ENCODE data around the gene ADPRHL1. TPM values are rescaled to one million over a fixed set of nuclear protein-coding genes. Genes with fewer than 3 reads are reported as not detected.

ADPRHL1 gene
- total RNA-seq, 1 experiment from 2014 or later = 1.5 TPM

- no peak for TF ChIP-seq FOXP4 (CRISPR knock-in tag; IDR thresholded peaks at IDR 0.05)
- peak; percentile 65; the same call in 1 of the 2 replicates for TF ChIP-seq EMX1 (CRISPR knock-in tag; IDR thresholded peaks at IDR 0.05)
- TF ChIP-seq CBFB (CRISPR knock-in tag; IDR thresholded peaks at IDR 0.05; ENCODE audit: low read depth) = peak; percentile 86; the same call in 1 of the 2 replicates
- peak; percentile 37; the same call in 1 of the 2 replicates for TF ChIP-seq ZBTB21 (CRISPR knock-in tag; IDR thresholded peaks at IDR 0.05; ENCODE audit: borderline replicate concordance)
- TF ChIP-seq E2F5 (CRISPR knock-in tag; IDR thresholded peaks at IDR 0.05) = peak; percentile 85
- no peak for TF ChIP-seq ZNF396 (CRISPR knock-in tag; IDR thresholded peaks at IDR 0.05; ENCODE audit: borderline replicate concordance)
- TF ChIP-seq GABPB1 (CRISPR knock-in tag; IDR thresholded peaks at IDR 0.05) = peak; percentile 31; the same call in 1 of the 2 replicates
- 0 out of 2 replicates have a peak, but pooled peaks have one; percentile 36 for TF ChIP-seq CREM (CRISPR knock-in tag; IDR thresholded peaks at IDR 0.05)
Measured at GRCh38 chr13:113490496-113491417, 37.5 kb upstream of the ADPRHL1 start, which contains the start of gene DCUN1D2 (continued).

GRCh38 chr13:113489549-113490495 is 36.5 kb upstream of the ADPRHL1 start:
- DNase-seq (ENCODE audit: low spot score) (peak; percentile 42), ATAC-seq (peak; percentile 5)
- Mint-ChIP-seq H3K36me3 (no peaks in the 10 kb centered on the region), H3K4me3 (peak overlapping the region; percentile 86), H3K27me3 (ENCODE audit: low read depth) (no peaks in the 10 kb centered on the region), H3K27ac (peak overlapping the region; percentile 77), H3K9me3 (no peaks in the 10 kb centered on the region), H3K4me1 (peaks cover 70% of the 10 kb centered on the region)
- TF ChIP-seq SMAD3 (CRISPR knock-in tag; IDR thresholded peaks at IDR 0.05; ENCODE audit: borderline replicate concordance) (no peak), NFYB (CRISPR knock-in tag; conservative IDR thresholded peaks at IDR 0.05; ENCODE audit: low read depth) (no peak), NR2C2 (CRISPR knock-in tag; IDR thresholded peaks at IDR 0.05) (no peak), GABPB1 (CRISPR knock-in tag; IDR thresholded peaks at IDR 0.05) (no peak), MYBL2 (CRISPR knock-in tag; IDR thresholded peaks at IDR 0.05) (peak; percentile 4; the same call in 1 of the 2 replicates), ZNF232 (CRISPR knock-in tag; IDR thresholded peaks at IDR 0.05) (no peak), ZNF121 (CRISPR knock-in tag; IDR thresholded peaks at IDR 0.05) (peak; percentile 60), NR3C1 (CRISPR knock-in tag; conservative IDR thresholded peaks at IDR 0.05; ENCODE audit: low read depth) (0 out of 2 replicates have a peak, but pooled peaks have one; percentile 11), NR1H2 (CRISPR knock-in tag; IDR thresholded peaks at IDR 0.05) (no peak), CDX4 (CRISPR knock-in tag; IDR thresholded peaks at IDR 0.05; ENCODE audit: borderline replicate concordance) (no peak), RELA (CRISPR knock-in tag; IDR thresholded peaks at IDR 0.05; ENCODE audit: borderline replicate concordance) (no peak), ZBTB21 (CRISPR knock-in tag; IDR thresholded peaks at IDR 0.05; ENCODE audit: borderline replicate concordance) (no peak), GTF2I (CRISPR knock-in tag; conservative IDR thresholded peaks at IDR 0.05) (no peak)
- POLR2A ChIA-PET = interaction anchor here (1.0 to 1.1 kb wide), 2 partner anchors 39 to 73 kb away, joined by 3 to 4 read pairs; no protein-coding TSS in a partner anchor
- CTCF ChIA-PET = interaction anchor here (0.8 to 2.5 kb wide), 12 partner anchors 8 to 313 kb away, joined by 3 to 22 read pairs (median 3); no protein-coding TSS in a partner anchor
